ENCODE measurements around the gene MYO16. TPM values are rescaled to one million over a fixed set of nuclear protein-coding genes. Genes with fewer than 3 reads are reported as not detected.
A peak's percentile ranks its signal among the peaks of the same experiment; 100 is the strongest.

MYO16 gene
- total RNA-seq, 1 donor from 2014 or later = not detected

- FAIRE-seq = no peak
- no peaks in the 10 kb centered on the region for H3K36me3 ChIP-seq (ENCODE audit: control insufficient read depth, insufficient read depth, low read length)
Measured at GRCh38 chr13:108860418-108860817, 231.0 kb downstream of the MYO16 start.

GRCh38 chr13:108877300-108877699, 247.9 kb downstream of the MYO16 start:
- TF ChIP-seq, protein P1, sequence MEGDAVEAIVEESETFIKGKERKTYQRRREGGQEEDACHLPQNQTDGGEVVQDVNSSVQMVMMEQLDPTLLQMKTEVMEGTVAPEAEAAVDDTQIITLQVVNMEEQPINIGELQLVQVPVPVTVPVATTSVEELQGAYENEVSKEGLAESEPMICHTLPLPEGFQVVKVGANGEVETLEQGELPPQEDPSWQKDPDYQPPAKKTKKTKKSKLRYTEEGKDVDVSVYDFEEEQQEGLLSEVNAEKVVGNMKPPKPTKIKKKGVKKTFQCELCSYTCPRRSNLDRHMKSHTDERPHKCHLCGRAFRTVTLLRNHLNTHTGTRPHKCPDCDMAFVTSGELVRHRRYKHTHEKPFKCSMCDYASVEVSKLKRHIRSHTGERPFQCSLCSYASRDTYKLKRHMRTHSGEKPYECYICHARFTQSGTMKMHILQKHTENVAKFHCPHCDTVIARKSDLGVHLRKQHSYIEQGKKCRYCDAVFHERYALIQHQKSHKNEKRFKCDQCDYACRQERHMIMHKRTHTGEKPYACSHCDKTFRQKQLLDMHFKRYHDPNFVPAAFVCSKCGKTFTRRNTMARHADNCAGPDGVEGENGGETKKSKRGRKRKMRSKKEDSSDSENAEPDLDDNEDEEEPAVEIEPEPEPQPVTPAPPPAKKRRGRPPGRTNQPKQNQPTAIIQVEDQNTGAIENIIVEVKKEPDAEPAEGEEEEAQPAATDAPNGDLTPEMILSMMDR (IDR thresholded peaks at IDR 0.05; ENCODE audit: insufficient read depth, low read length, severe bottlenecking) = no peak
- FAIRE-seq = no peak
- Histone ChIP-seq H3K27me3 (ENCODE audit: control insufficient read depth, insufficient read depth, low read length) (no peaks in the 10 kb centered on the region), H3K4me3 (ENCODE audit: low read depth, low read length) (no peak overlapping the region), H3K36me3 (ENCODE audit: control insufficient read depth, insufficient read depth, low read length) (no peaks in the 10 kb centered on the region)
- peak; percentile 62 for DNase-seq (ENCODE audit: low read depth)

More at GRCh38 chr13:108860418-108860817, 231.0 kb downstream of the MYO16 start:
- Histone ChIP-seq H3K4me3 (ENCODE audit: low read depth, low read length) (no peak overlapping the region), H3K27me3 (ENCODE audit: control insufficient read depth, insufficient read depth, low read length) (no peaks in the 10 kb centered on the region)
- DNase-seq (ENCODE audit: low read depth) = no peak
- TF ChIP-seq, protein P1 (IDR thresholded peaks at IDR 0.05; ENCODE audit: insufficient read depth, low read length, severe bottlenecking) = no peak

DNA sequence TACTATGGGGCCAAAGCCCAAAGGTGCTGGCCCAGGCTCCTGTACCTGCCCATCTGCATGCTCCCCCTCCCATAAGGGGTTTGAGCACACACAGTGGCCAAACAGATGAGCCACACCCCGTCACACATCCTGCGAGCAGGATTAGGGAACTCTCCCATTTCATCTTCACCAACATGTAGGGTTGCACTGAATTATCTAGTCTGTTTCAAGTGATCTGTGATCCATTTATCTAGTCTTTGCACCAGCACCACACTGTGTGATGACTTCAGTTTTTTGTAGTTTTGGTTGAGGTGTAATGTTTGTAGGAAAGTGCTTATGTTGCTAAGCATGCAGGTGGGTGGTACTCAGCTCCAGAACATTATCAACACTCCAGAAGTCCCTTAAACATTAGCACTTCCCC, 249.3 kb downstream of the MYO16 start:
- FAIRE-seq (no peak), DNase-seq (ENCODE audit: low read depth) (no peak)
- Histone ChIP-seq H3K4me3 (ENCODE audit: low read depth, low read length) (no peak overlapping the region), H3K27me3 (ENCODE audit: control insufficient read depth, insufficient read depth, low read length) (no peaks in the 10 kb centered on the region), H3K36me3 (ENCODE audit: control insufficient read depth, insufficient read depth, low read length) (no peaks in the 10 kb centered on the region)
- TF ChIP-seq, protein P1 (IDR thresholded peaks at IDR 0.05; ENCODE audit: insufficient read depth, low read length, severe bottlenecking) = no peak

GRCh38 chr13:108889324-108889984, 260.0 kb downstream of the MYO16 start:
- H3K36me3 ChIP-seq (ENCODE audit: control insufficient read depth, insufficient read depth, low read length) = no peaks in the 10 kb centered on the region
- no peak overlapping the region for H3K4me3 ChIP-seq (ENCODE audit: low read depth, low read length)
- TF ChIP-seq, protein P1 (IDR thresholded peaks at IDR 0.05; ENCODE audit: insufficient read depth, low read length, severe bottlenecking) = no peak
- FAIRE-seq = no peak
- H3K27me3 ChIP-seq (ENCODE audit: control insufficient read depth, insufficient read depth, low read length) = no peaks in the 10 kb centered on the region
- DNase-seq (ENCODE audit: low read depth) = no peak

DNA sequence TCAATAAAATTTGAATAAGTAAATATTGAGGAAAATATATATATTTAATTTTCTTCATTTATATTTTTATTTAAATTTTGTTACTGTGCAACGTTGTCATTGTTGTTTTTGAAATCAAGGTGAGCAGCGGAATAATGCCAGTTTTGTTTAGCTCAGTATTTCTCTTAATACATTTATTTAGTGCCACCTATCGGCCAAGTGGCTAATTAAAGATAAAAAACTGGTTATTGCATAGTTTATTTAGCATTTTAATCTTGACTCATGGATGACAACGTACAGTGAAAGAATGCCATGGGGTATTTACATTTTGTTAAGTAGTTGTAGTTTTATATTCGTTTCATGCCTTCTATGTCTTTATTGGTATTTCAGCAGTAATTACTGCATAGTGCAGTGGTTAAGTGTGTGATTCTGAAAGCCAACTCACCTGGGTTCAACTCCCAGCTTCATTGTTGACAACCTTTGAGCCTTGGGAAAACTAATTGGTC, 265.9 kb downstream of the MYO16 start:
- no peak overlapping the region for H3K4me3 ChIP-seq (ENCODE audit: low read depth, low read length)
- no peak for FAIRE-seq
- TF ChIP-seq, protein P1 (IDR thresholded peaks at IDR 0.05; ENCODE audit: insufficient read depth, low read length, severe bottlenecking) = peak; percentile 27
- DNase-seq (ENCODE audit: low read depth) = peak; percentile 83
- no peaks in the 10 kb centered on the region for H3K27me3 ChIP-seq (ENCODE audit: control insufficient read depth, insufficient read depth, low read length)
- no peaks in the 10 kb centered on the region for H3K36me3 ChIP-seq (ENCODE audit: control insufficient read depth, insufficient read depth, low read length)

GRCh38 chr13:108897955-108898354, 268.5 kb downstream of the MYO16 start:
- no peak for DNase-seq (ENCODE audit: low read depth)
- no peak for FAIRE-seq
- TF ChIP-seq, protein P1 (IDR thresholded peaks at IDR 0.05; ENCODE audit: insufficient read depth, low read length, severe bottlenecking) = no peak
- H3K4me3 ChIP-seq (ENCODE audit: low read depth, low read length) = no peak overlapping the region
- H3K27me3 ChIP-seq (ENCODE audit: control insufficient read depth, insufficient read depth, low read length) = no peaks in the 10 kb centered on the region
- no peaks in the 10 kb centered on the region for H3K36me3 ChIP-seq (ENCODE audit: control insufficient read depth, insufficient read depth, low read length)
